Neuronal stem cell (in vitro differentiated cells): ENCODE measurements around the gene SYNE1.

ENCODE experiments used
- DNase-seq: peaks from one replicate; pipeline ENCODE4 v3.0.0-alpha.2; 2013; ENCODE audit warnings: low spot score
- H2AFZ ChIP-seq: one replicate; pipeline ENCODE4 v1.6.1; 2013; ENCODE audit warnings: mild to moderate bottlenecking, low read length, inconsistent platforms
- H2AK5ac ChIP-seq: 2 replicates; pipeline ENCODE4 v1.6.1; 2013; ENCODE audit warnings: low read depth, mild to moderate bottlenecking, inconsistent platforms, low read length, moderate library complexity, mixed read lengths
- H2BK120ac ChIP-seq: 2 replicates; pipeline ENCODE4 v1.6.1; 2013; ENCODE audit warnings: low read depth, mild to moderate bottlenecking, inconsistent platforms, low read length, moderate library complexity, mixed read lengths
- H2BK12ac ChIP-seq: one replicate; pipeline ENCODE4 v1.6.1; 2013; ENCODE audit warnings: low read length, inconsistent platforms
- H2BK15ac ChIP-seq: 2 replicates; pipeline ENCODE4 v1.6.1; 2013; ENCODE audit warnings: mild to moderate bottlenecking, low read length, inconsistent platforms, mixed read lengths
- H2BK5ac ChIP-seq: one replicate; pipeline ENCODE4 v1.6.1; 2013; ENCODE audit warnings: inconsistent platforms, mild to moderate bottlenecking, low read length, moderate library complexity
- H3K14ac ChIP-seq: one replicate; pipeline ENCODE4 v1.6.1; 2013; ENCODE audit warnings: low read length, inconsistent platforms
- H3K18ac ChIP-seq: 2 replicates; pipeline ENCODE4 v1.6.1; 2013; ENCODE audit warnings: low read length, inconsistent platforms
- H3K23ac ChIP-seq: 2 replicates; pipeline ENCODE4 v1.6.1; 2013; ENCODE audit warnings: low read depth, mild to moderate bottlenecking, mixed read lengths, low read length, inconsistent platforms; ENCODE audit not compliant: poor library complexity
- H3K27ac ChIP-seq: replicated peaks from 3 replicates; pipeline ENCODE4 v1.5.1; 2013; ENCODE audit warnings: low read length, inconsistent platforms
- H3K27me3 ChIP-seq, 3 experiments: 2 replicates each; pipeline ENCODE4 v1.6.1; 2013; ENCODE audit warnings: low read length in 3 of 3, mild to moderate bottlenecking in 2 of 3, inconsistent platforms in 1 of 3, low read depth in 1 of 3, mixed read lengths in 1 of 3, moderate library complexity in 1 of 3; ENCODE audit not compliant: control insufficient read depth in 3 of 3, insufficient read depth in 3 of 3
- H3K36me3 ChIP-seq, 2 donors: replicated peaks in 1 of 2; 2 replicates each; pipeline ENCODE4 v1.6.1; 2013; ENCODE audit warnings: low read length in 2 of 2; ENCODE audit not compliant: control insufficient read depth in 2 of 2, insufficient read depth in 2 of 2
- H3K4ac ChIP-seq: 2 replicates; pipeline ENCODE4 v1.6.1; 2013; ENCODE audit warnings: inconsistent platforms, mild to moderate bottlenecking, low read length, moderate library complexity
- H3K4me1 ChIP-seq, 2 donors: 1 replicate in 1 of 2; 2 replicates in 1 of 2; pipeline ENCODE4 v1.6.1; 2013; ENCODE audit warnings: low read length in 2 of 2, low read depth in 1 of 2; ENCODE audit not compliant: control insufficient read depth in 2 of 2, insufficient read depth in 1 of 2
- H3K4me2 ChIP-seq: one replicate; pipeline ENCODE4 v1.6.1; 2013; ENCODE audit warnings: mild to moderate bottlenecking, low read length, inconsistent platforms; ENCODE audit not compliant: insufficient read depth, poor library complexity, severe bottlenecking
- H3K4me3 ChIP-seq, 2 donors: 2 replicates each; pipeline ENCODE4 v1.5.1; 2013; ENCODE audit warnings: low read length in 2 of 2, mild to moderate bottlenecking in 2 of 2, inconsistent platforms in 1 of 2, moderate library complexity in 1 of 2
- H3K79me1 ChIP-seq: one replicate; pipeline ENCODE4 v1.6.1; 2013; ENCODE audit warnings: low read depth, mild to moderate bottlenecking, inconsistent platforms, low read length, moderate library complexity
- H3K9ac ChIP-seq: one replicate; pipeline ENCODE4 v1.6.1; 2013; ENCODE audit warnings: mild to moderate bottlenecking, low read depth, low read length, inconsistent platforms; ENCODE audit not compliant: poor library complexity
- H3K9me3 ChIP-seq, 2 donors: replicated peaks in 1 of 2; 2 replicates each; pipeline versions ENCODE3 to v1.6.1; 2013; ENCODE audit warnings: low read length in 2 of 2, mild to moderate bottlenecking in 2 of 2, inconsistent platforms in 1 of 2, low read depth in 1 of 2, mixed read lengths in 1 of 2, moderate library complexity in 1 of 2; ENCODE audit not compliant: control insufficient read depth in 2 of 2, insufficient read depth in 1 of 2
- H4K8ac ChIP-seq: one replicate; pipeline ENCODE4 v1.6.1; 2013; ENCODE audit warnings: low read depth, mild to moderate bottlenecking, inconsistent platforms, low read length, moderate library complexity
- H4K91ac ChIP-seq: one replicate; pipeline ENCODE4 v1.6.1; 2013; ENCODE audit warnings: low read length, low read depth, mild to moderate bottlenecking, inconsistent platforms; ENCODE audit not compliant: poor library complexity
- WGBS, 2 donors: extraction: QIAGEN DNeasy Blood & Tissue Kit; methylation state at CpG; one replicate each; pipeline ENCODE4 v1.1.7; 2013; ENCODE audit warnings: missing lambda C conversion rate in 2 of 2, mixed read lengths in 1 of 2; ENCODE audit not compliant: insufficient read length in 2 of 2, insufficient replicate concordance in 1 of 2; ENCODE audit errors: extremely low coverage in 2 of 2; 5-methylcytosine and 5-hydroxymethylcytosine counted together

Gene SYNE1

GRCh38 chr6:152272486-152272885, 364.7 kb downstream of the SYNE1 start:
- Histone ChIP-seq H3K27ac (no peak overlapping the region), H3K9me3 (no peaks in the 10 kb centered on the region), H4K8ac (no peak overlapping the region), H3K18ac (no peak overlapping the region), H3K4me1 (peaks cover 0 to 2% of the 10 kb centered on the region in 2 donors), H2AK5ac (no peak overlapping the region), H3K79me1 (no peaks in the 10 kb centered on the region), H2BK120ac (no peak overlapping the region), H3K36me3 (no peaks in the 10 kb centered on the region), H3K4me3 (no peak overlapping the region), H3K27me3 (no peaks in the 10 kb centered on the region), H2BK12ac (no peak overlapping the region), H2AFZ (no peak overlapping the region), H4K91ac (no peak overlapping the region), H3K4me2 (no peak overlapping the region), H3K9ac (no peak overlapping the region), H3K23ac (no peak overlapping the region), H2BK5ac (no peak overlapping the region), H3K14ac (no peak overlapping the region), H3K4ac (no peak overlapping the region), H2BK15ac (no peak overlapping the region)
- no peak for DNase-seq
- no CpG with 5 or more reads among the region's 1 CpG for WGBS, 2 donors

GRCh38 chr6:152271776-152272464, 365.2 kb downstream of the SYNE1 start:
- no peaks in the 10 kb centered on the region for H3K36me3 ChIP-seq
- no peaks in the 10 kb centered on the region for H3K27me3 ChIP-seq
- no peaks in the 10 kb centered on the region for H3K79me1 ChIP-seq
- no peak overlapping the region for H2BK12ac ChIP-seq
- H3K23ac ChIP-seq, result no peak overlapping the region
- no peak overlapping the region for H2BK15ac ChIP-seq
- H3K4ac ChIP-seq, result no peak overlapping the region
- no CpG with 5 or more reads among the region's 6 CpGs for WGBS, 2 donors
- H4K8ac ChIP-seq, result no peak overlapping the region
- no peak overlapping the region for H3K4me3 ChIP-seq
- no peak overlapping the region for H3K18ac ChIP-seq
- no peak overlapping the region for H2AK5ac ChIP-seq
- H3K9me3 ChIP-seq, result no peaks in the 10 kb centered on the region
- no peak for DNase-seq
- H2AFZ ChIP-seq, result no peak overlapping the region
- no peak overlapping the region for H4K91ac ChIP-seq
- no peak overlapping the region for H3K14ac ChIP-seq
- H3K9ac ChIP-seq, result no peak overlapping the region
- H3K27ac ChIP-seq, result no peak overlapping the region
- no peak overlapping the region for H3K4me2 ChIP-seq
- no peak overlapping the region for H2BK120ac ChIP-seq
- H3K4me1 ChIP-seq, result peaks cover 0 to 2% of the 10 kb centered on the region in 2 donors
- H2BK5ac ChIP-seq, result no peak overlapping the region

- no peak overlapping the region for H2BK12ac ChIP-seq
- H3K27ac ChIP-seq, result no peak overlapping the region
- no peak overlapping the region for H3K23ac ChIP-seq
- H3K18ac ChIP-seq, result no peak overlapping the region
- H4K8ac ChIP-seq, result no peak overlapping the region
- no CpG with 5 or more reads among the region's 1 CpG for WGBS, 2 donors
- no peak for DNase-seq
- H2BK120ac ChIP-seq, result no peak overlapping the region
- no peak overlapping the region for H3K4me3 ChIP-seq
- H3K36me3 ChIP-seq, result no peaks in the 10 kb centered on the region
- no peak overlapping the region for H2BK5ac ChIP-seq
- no peaks in the 10 kb centered on the region for H3K9me3 ChIP-seq
- H4K91ac ChIP-seq, result no peak overlapping the region
- no peak overlapping the region for H3K14ac ChIP-seq
- H2BK15ac ChIP-seq, result no peak overlapping the region
- H3K79me1 ChIP-seq, result no peaks in the 10 kb centered on the region
- H3K4ac ChIP-seq, result no peak overlapping the region
- H3K27me3 ChIP-seq, result no peaks in the 10 kb centered on the region
- peaks cover 0 to 2% of the 10 kb centered on the region in 2 donors for H3K4me1 ChIP-seq
- no peak overlapping the region for H2AK5ac ChIP-seq
- H3K4me2 ChIP-seq, result no peak overlapping the region
- no peak overlapping the region for H2AFZ ChIP-seq
- H3K9ac ChIP-seq, result peak overlapping the region; percentile 9
Observed at GRCh38 chr6:152270301-152270925, 366.7 kb downstream of the SYNE1 start.

- no peak for DNase-seq
- H3K27me3 ChIP-seq, result no peaks in the 10 kb centered on the region
- peaks cover 0 to 2% of the 10 kb centered on the region in 2 donors for H3K4me1 ChIP-seq
- no peak overlapping the region for H3K18ac ChIP-seq
- H3K79me1 ChIP-seq, result no peaks in the 10 kb centered on the region
- no peaks in the 10 kb centered on the region for H3K36me3 ChIP-seq
- no peak overlapping the region for H2BK5ac ChIP-seq
- H4K91ac ChIP-seq, result no peak overlapping the region
- no peak overlapping the region for H3K14ac ChIP-seq
- H2BK12ac ChIP-seq, result no peak overlapping the region
- no peak overlapping the region for H3K9ac ChIP-seq
- H3K4me3 ChIP-seq, result no peak overlapping the region
- no peak overlapping the region for H3K4ac ChIP-seq
- no peak overlapping the region for H3K27ac ChIP-seq
- no peaks in the 10 kb centered on the region for H3K9me3 ChIP-seq
- no peak overlapping the region for H2BK15ac ChIP-seq
- no peak overlapping the region for H3K4me2 ChIP-seq
- no peak overlapping the region for H2AFZ ChIP-seq
- no CpG with 5 or more reads among the region's 8 CpGs for WGBS, 2 donors
- H2BK120ac ChIP-seq, result no peak overlapping the region
- no peak overlapping the region for H3K23ac ChIP-seq
- no peak overlapping the region for H2AK5ac ChIP-seq
- no peak overlapping the region for H4K8ac ChIP-seq
Observed at GRCh38 chr6:152268846-152269442, 368.2 kb downstream of the SYNE1 start.
